Amniotic epithelial cell (primary cell): ENCODE results near the gene MMAB.

Experiments used
- DNase-seq: peaks from one replicate; pipeline ENCODE4 v3.0.0-alpha.2; 2010; ENCODE audit warnings: low read depth

The MMAB gene

DNA sequence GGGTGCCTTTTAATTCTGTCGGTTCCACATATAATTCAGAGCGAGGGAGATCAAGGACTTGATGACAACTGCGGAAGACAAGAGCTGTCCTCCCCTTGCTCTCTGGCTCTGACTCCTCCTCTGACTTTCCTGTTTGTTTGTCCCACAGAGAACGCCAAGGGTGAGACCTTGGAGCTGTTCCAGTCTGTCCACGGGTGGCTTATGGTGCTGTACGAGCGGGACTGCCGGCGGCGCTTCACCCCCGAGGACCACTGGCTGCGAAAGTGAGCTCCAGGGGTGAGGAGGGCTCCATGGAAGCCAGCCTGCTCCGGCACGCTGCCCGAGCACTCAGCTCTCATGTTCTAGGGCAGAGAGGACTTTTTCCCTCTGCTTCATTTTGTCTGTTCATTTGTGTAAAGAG lies 63.1 kb downstream of the MMAB start:
- DNase-seq: no peak

GRCh38 chr12:109504068-109504467 lies 69.2 kb downstream of the MMAB start:
- DNase-seq: no peak
